ENCODE measurements around the gene HOXD9.

The HOXD9 gene

DNA sequence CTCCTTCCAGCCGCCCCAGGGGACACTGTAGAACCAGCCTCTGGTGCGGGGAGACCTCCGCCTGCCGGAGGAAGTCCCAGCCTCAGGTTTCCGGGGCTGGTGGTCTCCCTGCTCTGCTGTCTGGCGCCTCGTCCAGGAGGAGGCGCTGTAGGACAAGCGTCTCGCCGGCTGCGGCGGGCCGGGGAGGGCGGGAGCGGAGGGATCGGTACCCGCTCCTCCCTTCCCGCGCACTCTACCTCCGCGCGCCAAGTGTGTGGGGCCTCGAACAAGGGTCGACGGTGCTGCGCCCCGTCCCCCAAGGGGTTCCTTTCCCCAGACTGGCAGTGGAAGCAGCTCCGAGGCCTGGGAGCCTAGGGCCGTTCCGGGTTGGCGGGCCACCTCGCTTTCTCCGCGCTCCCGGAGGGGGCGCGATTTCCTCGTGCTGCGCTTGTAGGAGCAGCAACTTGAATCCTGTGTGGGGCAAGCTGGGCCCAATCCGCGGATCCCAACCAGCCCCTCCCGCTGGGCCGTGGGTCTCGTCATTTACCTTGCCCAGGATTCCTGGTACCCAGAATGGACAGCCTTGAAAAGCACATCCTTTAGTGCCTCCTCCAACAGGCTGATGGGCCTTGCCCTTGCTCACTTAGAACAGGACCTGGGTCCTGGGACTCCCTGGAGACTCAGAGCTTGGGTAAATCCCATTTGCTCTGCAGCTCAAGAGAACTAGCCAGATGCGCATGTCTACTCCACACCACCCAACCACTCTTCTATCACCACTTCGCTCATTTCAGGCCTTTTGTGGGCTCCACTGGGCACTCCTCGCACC, 18.2 kb downstream of the HOXD9 start:
- peak; percentile 87 for DNase-seq

DNA sequence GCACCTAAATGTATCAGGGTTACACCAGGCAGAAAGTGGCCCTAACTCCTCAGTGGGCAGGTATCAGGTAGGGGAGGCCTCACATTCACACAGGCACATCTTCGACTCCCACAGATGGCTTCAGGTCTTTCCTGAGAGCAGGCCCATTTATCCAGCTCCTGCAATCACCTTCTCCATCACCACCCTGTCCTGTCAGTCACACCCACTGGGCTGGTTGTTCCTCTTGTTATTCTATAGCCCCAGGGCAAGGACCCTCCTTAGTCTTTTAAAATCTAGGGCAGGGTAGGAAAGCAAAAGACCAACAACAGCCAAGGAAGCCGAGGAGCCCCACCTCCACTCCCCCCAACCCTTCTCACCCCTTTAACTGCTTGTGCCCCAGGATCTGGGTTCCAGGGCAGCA, 19.8 kb downstream of the HOXD9 start:
- no peak for DNase-seq

DNA sequence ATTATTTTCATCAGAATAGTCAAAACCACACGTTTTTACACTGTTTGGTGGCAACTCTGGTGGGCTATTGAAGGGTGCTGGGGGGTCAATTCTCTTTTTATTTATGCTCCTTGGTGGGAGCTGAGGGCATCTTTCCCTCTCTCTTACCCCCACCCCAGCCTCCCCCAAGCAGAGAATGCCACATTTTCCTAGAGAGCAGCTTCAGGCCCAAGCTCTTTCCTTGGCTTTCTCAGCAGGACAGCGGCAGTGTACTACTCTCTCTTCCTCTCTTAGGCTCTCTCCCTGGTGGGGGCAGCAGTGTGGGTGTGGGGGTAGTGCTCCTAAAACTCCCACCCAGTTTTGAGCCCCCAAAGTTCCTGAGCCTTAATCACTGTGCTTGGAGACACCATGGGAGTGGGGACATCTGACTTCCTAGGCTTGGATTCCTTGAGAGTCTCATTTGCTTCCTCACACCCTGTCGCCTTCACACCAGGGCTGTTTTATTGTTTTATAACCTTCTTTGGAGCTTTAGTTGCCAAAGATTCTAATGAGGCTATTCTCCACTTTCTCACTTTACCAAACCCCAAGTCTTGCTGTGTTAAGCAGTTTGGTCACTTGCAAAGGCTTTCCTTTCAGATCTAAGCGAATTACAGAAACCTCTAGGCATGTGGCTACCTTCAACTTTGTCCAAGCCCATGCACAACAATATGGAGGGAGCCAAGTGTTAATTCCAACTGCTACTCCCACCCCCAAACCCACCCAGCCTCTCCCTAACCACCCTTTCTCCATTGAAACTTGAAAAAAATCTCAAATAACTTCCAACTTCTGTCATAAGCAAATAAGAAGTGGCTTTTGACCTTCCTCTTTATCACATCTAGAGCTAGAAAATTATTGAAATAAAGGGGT, 22.8 kb downstream of the HOXD9 start:
- no peak for DNase-seq

DNA sequence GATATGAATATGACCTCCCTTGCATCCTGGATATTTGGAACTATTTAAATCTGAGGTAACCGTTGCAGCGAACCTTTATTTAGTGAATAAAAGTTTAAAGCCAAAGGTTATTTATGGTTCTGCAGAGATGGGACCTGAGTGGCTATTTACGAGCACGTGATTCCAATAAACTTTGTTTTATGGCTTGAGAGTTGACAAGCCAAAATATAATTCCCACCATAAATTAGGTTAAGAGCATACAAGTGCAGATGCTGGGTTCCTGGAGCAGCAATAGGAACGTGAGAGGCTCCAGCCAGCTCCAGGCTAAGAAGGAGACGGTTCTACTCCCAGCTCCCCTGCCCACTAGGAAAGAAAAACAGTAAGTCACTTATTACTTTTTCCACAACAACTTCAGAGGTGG, 23.6 kb downstream of the HOXD9 start:
- DNase-seq = no peak

DNA sequence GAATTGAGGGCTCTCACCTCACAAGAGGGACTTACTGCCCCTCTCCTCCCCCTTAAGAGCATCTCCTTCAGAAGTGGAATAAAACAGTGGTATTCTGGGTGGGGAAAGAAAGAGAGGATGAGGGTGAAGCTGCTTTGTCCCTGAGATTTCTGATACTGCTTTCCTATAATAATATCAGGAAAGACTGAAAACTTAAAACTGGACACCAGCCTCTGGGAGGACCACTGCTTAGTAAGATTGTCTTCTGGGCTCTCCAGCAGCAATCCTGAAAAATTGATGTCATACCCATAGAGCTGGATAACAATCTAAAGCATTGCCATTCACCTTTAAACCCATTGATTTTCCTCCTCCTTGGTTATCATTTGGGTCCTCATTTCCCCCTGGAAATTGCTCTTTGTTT, 24.1 kb downstream of the HOXD9 start:
- DNase-seq = no peak

DNA sequence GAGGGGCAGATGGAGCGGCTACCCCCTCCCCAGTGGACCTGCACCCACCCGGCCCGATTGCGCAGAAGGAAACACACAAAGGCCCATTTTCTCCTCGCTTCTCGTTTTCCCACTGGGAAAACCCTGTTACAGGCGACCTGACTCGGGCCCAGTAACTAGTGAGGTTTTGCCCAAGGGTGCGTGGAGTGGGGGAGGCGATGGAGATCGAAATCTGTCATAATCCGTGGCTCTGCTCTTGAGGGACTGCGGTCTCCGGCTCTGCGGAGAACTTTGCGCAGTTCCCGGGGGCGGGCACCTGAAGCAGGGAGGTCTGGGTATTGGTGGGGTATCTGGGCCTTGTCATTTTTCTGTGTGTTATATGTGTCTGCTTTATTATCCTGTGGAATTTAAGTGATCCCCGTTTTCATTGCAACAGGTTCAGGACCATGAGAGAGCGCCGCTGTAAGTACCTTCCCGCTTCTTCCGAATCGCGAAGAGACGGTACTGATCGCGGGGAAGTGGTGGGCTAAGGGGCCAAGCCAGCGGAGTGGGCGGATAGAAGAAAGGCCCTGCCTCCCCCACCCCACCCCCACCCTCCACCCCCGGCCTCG, 24.8 kb downstream of the HOXD9 start:
- no peak for DNase-seq

DNA sequence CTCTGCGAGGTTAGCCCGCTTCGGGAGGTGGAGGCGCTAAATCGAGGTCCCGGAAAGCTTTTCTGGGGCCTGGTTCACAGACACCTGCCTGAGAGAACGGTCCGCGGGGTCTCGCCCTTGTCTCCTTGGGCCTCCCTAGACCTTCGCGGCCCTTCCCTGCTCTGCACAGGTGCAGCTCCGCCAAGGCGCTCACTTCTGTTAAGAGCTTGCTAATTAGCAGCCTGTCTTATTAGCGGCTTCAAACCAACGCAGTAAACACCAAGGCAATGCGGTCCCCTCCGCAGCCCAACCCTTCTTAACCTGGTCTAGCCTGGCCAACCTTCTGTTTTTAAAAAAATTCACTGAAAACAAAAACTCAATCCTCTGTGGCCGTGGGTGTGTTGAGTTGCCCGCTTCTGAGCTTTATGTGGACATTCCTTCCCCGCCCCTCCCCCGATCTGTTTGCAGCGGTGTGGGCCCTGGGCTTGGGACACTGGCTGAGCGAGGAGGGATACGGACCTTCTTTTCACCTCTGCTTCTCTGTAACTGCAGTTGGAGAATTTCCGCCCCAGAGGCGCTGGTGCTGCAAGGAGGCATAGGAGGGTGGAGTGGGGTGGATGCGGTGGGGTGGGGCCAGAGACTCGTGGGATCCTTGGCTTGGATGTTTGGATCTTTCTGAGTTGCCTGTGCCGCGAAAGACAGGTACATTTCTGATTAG, 25.4 kb downstream of the HOXD9 start:
- DNase-seq = no peak

DNA sequence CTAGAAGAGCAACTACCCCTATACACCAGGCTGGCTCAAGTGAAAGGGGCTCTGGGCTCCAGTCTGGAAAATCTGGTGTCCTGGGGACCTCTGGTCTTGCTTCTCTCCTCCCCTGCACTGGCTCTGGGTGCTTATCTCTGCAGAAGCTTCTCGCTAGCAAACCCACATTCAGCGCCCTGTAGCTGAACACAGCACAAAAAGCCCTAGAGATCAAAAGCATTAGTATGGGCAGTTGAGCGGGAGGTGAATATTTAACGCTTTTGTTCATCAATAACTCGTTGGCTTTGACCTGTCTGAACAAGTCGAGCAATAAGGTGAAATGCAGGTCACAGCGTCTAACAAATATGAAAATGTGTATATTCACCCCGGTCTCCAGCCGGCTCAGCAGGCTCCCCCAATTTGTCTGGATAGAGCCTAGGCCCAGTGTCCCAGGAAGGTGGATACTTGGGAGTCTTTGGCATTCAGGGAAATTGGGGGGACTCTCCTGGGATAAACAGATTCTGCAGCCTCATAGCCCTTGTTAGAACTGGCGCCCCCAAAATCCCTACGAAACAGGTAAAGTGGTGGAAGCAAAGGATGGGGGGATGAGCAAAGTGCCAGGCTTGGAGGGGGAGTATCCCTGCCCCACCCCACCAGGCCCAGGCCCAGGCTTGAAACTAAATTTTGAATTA, 26.4 kb downstream of the HOXD9 start:
- DNase-seq = no peak

DNA sequence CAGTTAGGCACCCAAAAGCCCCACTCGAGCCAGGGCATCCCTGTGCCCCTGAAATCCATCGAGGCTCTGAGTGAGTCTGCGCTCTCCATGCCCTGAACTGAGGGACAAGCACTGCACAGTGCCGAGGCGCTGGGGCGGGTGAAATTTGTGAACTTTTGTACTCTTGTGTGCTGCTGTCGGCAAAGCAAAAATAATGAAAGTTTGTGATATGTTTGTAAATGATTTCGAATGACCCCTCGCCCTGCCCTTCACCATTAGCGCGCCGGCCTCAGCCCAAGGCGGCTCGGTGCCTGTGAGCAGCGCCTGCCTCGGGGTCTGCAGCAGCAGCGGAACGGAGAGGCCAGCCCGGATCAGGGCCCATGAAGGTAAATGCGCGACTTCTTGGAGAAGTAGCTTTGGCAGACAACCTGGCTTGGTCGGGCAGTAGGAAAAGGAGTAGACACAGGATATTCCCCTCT, 27.0 kb downstream of the HOXD9 start:
- DNase-seq = no peak

DNA sequence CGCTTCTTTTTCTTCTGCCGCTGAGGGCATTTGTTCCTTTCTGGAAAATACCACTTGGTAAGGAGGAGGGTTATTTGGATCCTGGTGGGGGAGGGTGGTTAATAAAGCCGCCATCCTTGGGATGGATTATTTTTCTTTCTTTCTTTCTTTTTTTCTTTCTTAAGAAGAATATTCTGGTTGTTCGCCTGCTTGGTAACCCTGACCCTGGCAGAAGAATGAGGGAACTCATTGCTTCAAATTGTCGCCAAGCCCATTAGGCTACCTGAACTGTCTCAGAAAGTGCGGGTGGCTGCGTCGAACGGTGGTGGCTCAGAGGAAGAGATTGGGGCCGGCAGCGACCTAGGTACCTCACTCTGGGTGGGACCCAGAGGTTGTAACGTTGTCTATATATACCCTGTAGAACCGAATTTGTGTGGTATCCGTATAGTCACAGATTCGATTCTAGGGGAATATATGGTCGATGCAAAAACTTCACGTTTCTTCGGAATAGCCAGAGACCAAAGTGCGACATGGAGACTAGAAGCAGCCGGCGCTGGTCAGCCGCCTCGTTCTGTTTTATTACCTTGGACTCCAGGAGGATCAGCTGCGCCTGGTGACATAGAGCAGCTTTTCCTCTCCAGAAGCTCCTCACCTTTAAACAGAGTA, 27.5 kb downstream of the HOXD9 start:
- no peak for DNase-seq

DNA sequence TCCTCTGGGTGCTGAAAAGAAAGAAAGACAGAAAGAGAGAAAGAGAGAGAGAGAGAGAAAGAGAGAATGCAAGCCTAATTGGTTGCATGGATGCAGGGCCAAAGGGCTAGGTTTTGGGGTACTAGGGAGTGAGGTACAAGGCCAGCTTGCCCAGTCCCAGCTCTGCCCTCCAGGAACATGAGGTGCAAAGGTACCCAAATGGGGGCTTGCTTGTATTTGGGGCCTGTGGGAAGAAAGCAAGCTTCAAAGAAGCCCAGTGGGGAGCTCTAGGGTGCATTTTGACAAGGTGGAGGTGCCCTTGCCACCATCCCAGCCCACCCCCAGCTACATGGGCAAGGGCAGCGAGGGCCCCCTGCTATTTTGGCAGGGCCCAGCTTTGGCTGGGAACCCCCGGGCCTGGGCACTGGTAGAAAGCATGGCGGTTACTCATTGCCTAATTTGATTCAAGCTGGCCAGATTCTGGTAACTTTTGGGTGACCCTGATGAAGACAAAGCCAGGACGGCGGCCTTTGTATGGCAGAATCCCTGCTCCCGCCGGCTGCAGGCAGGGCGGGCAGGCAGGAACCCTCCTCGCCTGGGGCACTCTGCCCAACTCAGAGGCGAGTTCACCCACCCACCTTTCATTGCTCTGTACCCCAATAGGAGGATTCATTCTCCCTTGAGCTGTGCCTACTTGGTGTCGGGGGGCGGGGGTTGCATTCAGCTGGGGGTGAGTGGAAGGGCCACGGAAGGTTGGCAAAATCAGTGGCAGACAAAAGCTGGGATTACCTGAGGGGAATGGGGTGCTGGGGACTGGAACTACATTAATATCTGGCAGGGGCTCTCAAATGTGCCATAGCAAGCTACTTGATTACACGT, 28.3 kb downstream of the HOXD9 start:
- no peak for DNase-seq

DNA sequence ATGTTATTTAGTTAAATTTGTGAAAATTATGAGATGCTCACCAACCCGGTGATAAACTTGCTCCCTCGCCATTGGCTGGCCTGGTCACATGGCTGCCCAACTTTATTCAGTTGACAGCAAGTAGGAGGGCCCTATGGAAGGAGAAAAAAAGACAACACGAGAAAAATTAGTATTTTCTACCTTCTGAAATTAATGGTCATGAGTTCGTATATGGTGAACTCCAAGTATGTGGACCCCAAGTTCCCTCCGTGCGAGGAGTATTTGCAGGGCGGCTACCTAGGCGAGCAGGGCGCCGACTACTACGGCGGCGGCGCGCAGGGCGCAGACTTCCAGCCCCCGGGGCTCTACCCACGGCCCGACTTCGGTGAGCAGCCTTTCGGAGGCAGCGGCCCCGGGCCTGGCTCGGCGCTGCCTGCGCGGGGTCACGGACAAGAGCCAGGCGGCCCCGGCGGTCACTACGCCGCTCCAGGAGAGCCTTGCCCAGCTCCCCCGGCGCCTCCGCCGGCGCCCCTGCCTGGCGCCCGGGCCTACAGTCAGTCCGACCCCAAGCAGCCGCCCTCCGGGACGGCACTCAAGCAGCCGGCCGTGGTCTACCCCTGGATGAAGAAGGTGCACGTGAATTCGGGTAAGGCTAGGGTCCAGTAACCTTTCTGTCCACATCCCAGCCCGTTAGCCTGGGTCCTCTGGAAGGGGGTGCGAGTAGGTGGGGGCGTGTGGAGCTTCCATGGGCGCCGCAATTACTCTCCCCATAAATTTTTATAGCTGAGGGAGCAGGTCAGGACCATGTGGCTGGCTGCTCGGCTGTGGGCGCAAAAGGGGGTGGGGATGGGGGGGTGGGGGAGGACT, 29.1 kb downstream of the HOXD9 start, which contains the start of gene HOXD4:
TSS of gene HOXD4 (plus strand) at position 109 of the 846 bp plus-strand sequence. CDS start at position 193, 84 bp downstream.
- no peak for DNase-seq

DNA sequence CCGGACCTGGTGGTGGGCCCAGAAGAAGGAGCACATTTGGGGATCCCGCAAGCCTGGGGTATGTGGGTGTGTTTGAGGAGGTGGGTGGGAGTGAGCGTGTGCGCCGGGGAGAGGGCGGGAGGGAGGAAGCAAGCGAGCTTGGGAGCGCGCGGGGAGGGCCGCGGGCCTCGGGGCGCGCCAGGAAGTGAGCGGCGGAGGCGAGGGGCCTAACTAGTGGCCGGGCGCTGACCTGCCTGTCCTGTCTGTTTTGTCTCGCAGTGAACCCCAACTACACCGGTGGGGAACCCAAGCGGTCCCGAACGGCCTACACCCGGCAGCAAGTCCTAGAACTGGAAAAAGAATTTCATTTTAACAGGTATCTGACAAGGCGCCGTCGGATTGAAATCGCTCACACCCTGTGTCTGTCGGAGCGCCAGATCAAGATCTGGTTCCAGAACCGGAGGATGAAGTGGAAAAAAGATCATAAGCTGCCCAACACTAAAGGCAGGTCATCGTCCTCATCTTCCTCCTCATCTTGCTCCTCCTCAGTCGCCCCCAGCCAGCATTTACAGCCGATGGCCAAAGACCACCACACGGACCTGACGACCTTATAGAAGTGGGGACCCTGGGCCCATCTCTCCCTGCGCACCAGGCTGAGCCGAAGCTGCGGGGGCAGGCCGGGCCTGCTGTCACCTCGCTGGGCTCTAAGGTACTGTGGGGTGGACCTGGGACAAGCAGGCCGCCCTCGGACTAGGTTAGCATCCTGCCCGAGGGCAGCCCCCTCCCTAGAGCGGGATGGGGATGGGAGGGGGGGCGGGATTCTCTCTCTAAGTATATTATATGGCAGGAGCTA, 30.0 kb downstream of the HOXD9 start:
- no peak for DNase-seq

DNA sequence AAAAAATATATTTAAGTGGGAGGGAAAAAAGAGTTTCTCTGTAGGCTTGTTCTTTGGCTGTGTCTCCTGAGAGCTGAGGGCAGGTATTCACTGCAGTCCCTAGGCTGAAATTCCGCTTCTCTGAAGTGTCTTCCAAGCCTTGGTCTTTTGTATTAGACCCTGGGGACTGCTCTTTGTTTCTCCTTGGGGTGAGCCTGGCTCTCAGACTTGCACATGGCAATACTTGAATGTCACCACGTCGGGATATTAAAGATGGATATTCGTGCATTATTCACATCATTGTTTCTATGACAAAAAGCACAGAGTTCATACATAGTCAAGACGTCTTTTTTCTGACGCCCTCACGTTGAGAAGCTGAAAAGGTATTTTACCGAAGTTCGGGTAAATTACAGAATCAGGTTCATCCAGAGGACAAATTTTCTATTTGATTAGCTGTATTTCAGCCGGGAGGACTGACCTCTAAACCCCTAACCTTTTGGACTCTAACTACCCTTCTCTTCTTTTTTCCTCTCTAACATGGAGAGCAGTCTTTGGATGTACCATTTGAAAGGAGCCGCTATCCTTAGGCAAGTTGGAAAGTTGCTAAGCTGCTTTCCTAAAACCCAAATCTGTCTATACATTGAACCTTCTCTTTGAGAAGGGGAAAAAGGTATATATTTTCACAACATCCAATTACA, 32.2 kb downstream of the HOXD9 start:
- DNase-seq = no peak

DNA sequence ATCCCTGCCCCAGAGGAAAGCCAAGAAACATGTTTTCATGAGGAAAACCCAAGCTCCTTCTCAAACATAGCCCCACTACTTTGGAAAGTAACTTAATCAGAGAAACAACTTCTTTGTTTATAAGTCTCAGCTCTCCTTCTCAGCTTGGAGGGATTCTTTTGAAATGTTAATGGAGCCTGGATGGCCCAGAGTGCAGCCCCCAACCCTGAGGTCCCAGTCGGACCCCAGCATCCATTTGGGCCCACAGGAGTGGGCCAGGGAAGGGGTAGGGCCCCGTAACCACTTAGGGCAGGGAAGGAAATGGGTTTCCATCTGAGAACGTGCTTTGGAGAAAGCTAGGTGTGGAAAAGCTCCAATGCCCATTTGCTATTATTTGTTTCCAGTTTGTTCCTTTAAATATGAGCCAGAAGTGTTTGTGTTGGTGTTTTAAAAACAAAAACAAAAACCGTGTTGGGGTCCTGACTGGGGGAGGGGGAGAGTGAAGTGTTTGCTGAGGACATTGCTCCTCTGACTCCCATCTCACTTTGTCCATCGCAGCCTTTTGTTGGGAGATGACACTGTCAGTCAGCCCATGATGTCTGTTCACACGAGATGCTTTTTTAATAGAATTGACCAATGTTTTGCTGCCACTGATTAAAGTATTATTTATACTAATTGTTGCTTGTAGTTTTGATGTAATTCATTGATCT, 33.0 kb downstream of the HOXD9 start:
- DNase-seq = no peak

DNA sequence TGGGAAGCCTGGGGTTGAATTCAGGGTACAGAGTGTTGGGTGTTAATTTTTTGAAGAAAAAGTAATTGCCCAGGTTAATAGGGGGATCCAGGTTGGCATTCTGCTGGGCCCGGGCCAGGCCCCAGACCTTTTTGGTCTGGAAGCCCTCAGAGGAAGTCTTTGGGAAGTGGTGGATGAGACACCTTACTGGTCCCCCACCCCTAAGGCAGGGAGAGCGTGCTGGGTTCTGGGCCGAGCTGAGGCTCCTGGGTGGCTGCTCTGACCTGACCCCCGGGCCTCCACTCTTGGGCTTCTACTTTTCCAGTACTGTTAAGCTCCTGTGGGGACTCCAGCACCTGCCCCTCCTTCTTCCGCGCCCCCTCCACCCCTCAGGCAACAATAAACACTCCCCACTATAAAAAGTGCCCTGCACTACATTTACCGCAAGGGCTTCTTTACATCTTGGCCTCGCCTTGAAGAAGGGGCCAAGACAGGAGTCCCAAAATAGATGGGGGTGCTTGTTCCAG, 33.8 kb downstream of the HOXD9 start:
- peak; percentile 14 for DNase-seq

DNA sequence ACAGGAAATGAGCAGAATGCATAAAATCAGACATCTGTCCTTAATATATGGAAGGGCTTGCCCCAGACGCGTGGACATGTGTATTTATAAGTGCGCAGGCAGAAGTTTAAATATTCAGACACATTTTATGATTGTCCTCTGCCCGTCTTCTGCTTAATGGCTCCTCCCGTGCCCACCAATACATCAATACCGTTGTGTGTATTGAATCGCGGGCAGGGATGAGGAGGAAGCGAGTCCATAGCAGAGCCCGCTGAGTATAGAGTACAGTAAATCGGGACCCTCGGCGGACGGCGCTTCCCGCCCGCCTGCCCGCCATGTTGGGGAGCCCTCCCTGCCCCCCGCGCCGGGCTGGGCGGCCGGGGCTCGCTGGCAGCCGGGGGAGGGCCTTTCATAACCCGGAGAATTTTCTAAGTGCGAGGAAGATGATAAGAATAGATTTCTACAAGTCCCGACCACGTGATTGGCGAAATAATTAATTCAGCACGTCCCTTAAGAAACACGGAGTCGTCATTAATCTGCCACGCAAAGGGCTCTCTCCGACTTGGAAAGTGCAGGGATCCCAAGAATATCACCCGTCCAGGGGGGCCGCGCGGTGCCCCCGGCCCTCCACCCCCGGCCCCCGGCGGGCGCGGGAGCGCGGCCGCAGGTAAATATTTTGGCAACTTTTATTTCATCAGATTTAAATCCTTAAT, 34.4 kb downstream of the HOXD9 start, which contains the start of gene HOXD3:
TSS of gene HOXD3 (plus strand) at position 501 of the 692 bp plus-strand sequence. CDS start 11,808 bp downstream, outside the sequence.
- DNase-seq = peak; percentile 65
